A673 (cell line): ENCODE measurements around the gene PAK5. TPM values are rescaled to one million over a fixed set of nuclear protein-coding genes. Genes with fewer than 3 reads are reported as not detected.

Experiments
- BruUV-seq: library from RNA; stranded (reverse); fragments of 400-500 nt; replicated peaks from 2 replicates; lab custom pipeline; 2021; lab: Mats Ljungman, UMichigan
- CTCF ChIA-PET: fragments of 300-600 bp; sonication (Branson Sonifier 250); formaldehyde crosslinking; loops from one replicate; lab custom pipeline; 2022; ENCODE audit warnings: antibody characterized with exemption; lab: Charles Lee
- POLR2A ChIA-PET: fragments of 300-600 bp; sonication (Branson Sonifier 250); formaldehyde crosslinking; loops from one replicate; lab custom pipeline; 2022; ENCODE audit warnings: antibody characterized with exemption; ENCODE audit not compliant: low non-redundant PET; lab: Charles Lee
- DNase-seq: peaks from one replicate; pipeline ENCODE4 v3.0.0-alpha.2; 2015; ENCODE audit warnings: low spot score
- H3K27ac ChIP-seq: fragments of 200-600 bp; sonication (generic); 2 replicates; pipeline ENCODE4 v1.5.1; 2016; ENCODE audit warnings: mixed run types, low read depth, mild to moderate bottlenecking, mixed read lengths, antibody characterized with exemption, low read length; ENCODE audit not compliant: poor library complexity, severe bottlenecking
- H3K27me3 ChIP-seq: fragments of 200-600 bp; sonication (generic); replicated peaks from 2 replicates; pipeline ENCODE4 v1.6.1; 2017; ENCODE audit warnings: mixed run types, low read depth, mild to moderate bottlenecking, mixed read lengths, antibody characterized with exemption, low read length; ENCODE audit not compliant: insufficient read depth, poor library complexity
- H3K36me3 ChIP-seq: fragments of 200-600 bp; sonication (generic); 2 replicates; pipeline ENCODE4 v1.6.1; 2016; ENCODE audit warnings: mixed run types, mild to moderate bottlenecking, mixed read lengths, antibody characterized with exemption, low read length; ENCODE audit not compliant: insufficient read depth, poor library complexity, severe bottlenecking
- H3K4me1 ChIP-seq: fragments of 200-600 bp; sonication (generic); 2 replicates; pipeline ENCODE4 v1.6.1; 2017; ENCODE audit warnings: mixed run types, mild to moderate bottlenecking, mixed read lengths, antibody characterized with exemption, low read length; ENCODE audit not compliant: insufficient read depth, poor library complexity, severe bottlenecking
- H3K4me3 ChIP-seq: fragments of 200-600 bp; sonication (generic); 2 replicates; pipeline ENCODE4 v1.5.1; 2016; ENCODE audit warnings: low read depth, mixed run types, mild to moderate bottlenecking, mixed read lengths, low read length; ENCODE audit not compliant: poor library complexity, severe bottlenecking
- H3K9me3 ChIP-seq: fragments of 200-600 bp; sonication (generic); 2 replicates; pipeline ENCODE4 v1.6.1; 2016; ENCODE audit warnings: mixed run types, low read depth, mild to moderate bottlenecking, mixed read lengths, antibody characterized with exemption, low read length; ENCODE audit not compliant: poor library complexity, severe bottlenecking
- CTCF ChIP-seq: fragments of 300-800, 200-600 bp; sonication (generic); conservative IDR thresholded peaks from 2 replicates; pipeline ENCODE4 v1.5.1; 2017; ENCODE audit warnings: low read depth, mild to moderate bottlenecking, antibody characterized with exemption, low read length, moderate library complexity, mixed read lengths
- EZH2 ChIP-seq: fragments of 200-600 bp; sonication (generic); IDR thresholded peaks from 2 replicates; pipeline ENCODE4 v1.6.1; 2017; ENCODE audit warnings: borderline replicate concordance, low read depth, mild to moderate bottlenecking, mixed read lengths, antibody characterized with exemption, low read length; ENCODE audit not compliant: poor library complexity, severe bottlenecking
- intact Hi-C: fragments of 100-400 bp; cut with micrococcal nuclease; formaldehyde crosslinking; loops from one replicate; pipeline ENCODE4 v1.10.0; 2022; ENCODE audit not compliant: unreplicated experiment
- total RNA-seq: library from RNA; stranded (reverse); gene quantifications from 2 replicates; pipeline ENCODE4 v1.2.3, GENCODE V29; 2021

PAK5 gene
- total RNA-seq, 1 experiment from 2014 or later: not detected

- no peaks in the 10 kb centered on the region for H3K9me3 ChIP-seq
- CTCF ChIA-PET: no interaction called here
- H3K27me3 ChIP-seq: no peaks in the 10 kb centered on the region
- POLR2A ChIA-PET: no interaction called here
- H3K27ac ChIP-seq: no peak overlapping the region
- no peak for DNase-seq
- BruUV-seq: no TSS peak
- intact Hi-C loops: no loop called here
- H3K36me3 ChIP-seq: no peaks in the 10 kb centered on the region
- H3K4me1 ChIP-seq: no peaks in the 10 kb centered on the region
- H3K4me3 ChIP-seq: no peak overlapping the region
- TF ChIP-seq CTCF: no peak
- no peak for TF ChIP-seq EZH2
These were observed 306.6 kb downstream of the PAK5 start for GRCh38 chr20:9532069-9532838.

GRCh38 chr20:9531581-9531980 lies 307.3 kb downstream of the PAK5 start:
- ChIA-PET POLR2A (no interaction called here), CTCF (no interaction called here)
- Histone ChIP-seq H3K36me3 (no peaks in the 10 kb centered on the region), H3K4me3 (no peak overlapping the region), H3K27me3 (no peaks in the 10 kb centered on the region), H3K27ac (no peak overlapping the region), H3K9me3 (no peaks in the 10 kb centered on the region), H3K4me1 (no peaks in the 10 kb centered on the region)
- DNase-seq: no peak
- no TSS peak for BruUV-seq
- TF ChIP-seq EZH2 (no peak), CTCF (no peak)
- intact Hi-C loops: no loop called here

GRCh38 chr20:9523636-9524035 lies 315.2 kb downstream of the PAK5 start:
- TF ChIP-seq CTCF (no peak), EZH2 (no peak)
- no TSS peak for BruUV-seq
- Histone ChIP-seq H3K27me3 (peaks cover under 1% of the 10 kb centered on the region), H3K4me1 (no peaks in the 10 kb centered on the region), H3K27ac (no peak overlapping the region), H3K36me3 (no peaks in the 10 kb centered on the region), H3K4me3 (no peak overlapping the region), H3K9me3 (no peaks in the 10 kb centered on the region)
- CTCF ChIA-PET: no interaction called here
- DNase-seq: no peak
- POLR2A ChIA-PET: no interaction called here
- intact Hi-C loops: no loop called here
